Esophagus muscularis mucosa (tissue), 4 donors: ENCODE results near the gene DNAH6.

Experiments used
- EP300 ChIP-seq: sonication (generic); formaldehyde crosslinking; IDR thresholded peaks from one replicate; pipeline ENCODE4 v1.6.1; 2017; ENCODE audit warnings: antibody characterized with exemption
- POLR2A ChIP-seq: fragments of 450-650 bp; IDR thresholded peaks from one replicate; pipeline ENCODE4 v1.6.1; 2017; ENCODE audit warnings: antibody characterized with exemption, moderate library complexity, mild to moderate bottlenecking, low read depth
- POLR2AphosphoS5 ChIP-seq, 2 donors: sonication (generic); formaldehyde crosslinking; IDR thresholded peaks; one replicate each; pipeline ENCODE4 v1.6.1; 2017; ENCODE audit warnings: antibody characterized with exemption in 2 of 2
- TF ChIP-seq, protein P1 (sequence below), 3 experiments: fragments of 200-600 bp in 2 of 3; fragments of 450-650 bp in 1 of 3; sonication (generic) in 2 of 3; IDR thresholded peaks; one replicate each; pipeline ENCODE4 v1.5.1; 2017 to 2019; ENCODE audit warnings: antibody characterized with exemption in 3 of 3, mild to moderate bottlenecking in 2 of 3, moderate library complexity in 1 of 3

DNA sequence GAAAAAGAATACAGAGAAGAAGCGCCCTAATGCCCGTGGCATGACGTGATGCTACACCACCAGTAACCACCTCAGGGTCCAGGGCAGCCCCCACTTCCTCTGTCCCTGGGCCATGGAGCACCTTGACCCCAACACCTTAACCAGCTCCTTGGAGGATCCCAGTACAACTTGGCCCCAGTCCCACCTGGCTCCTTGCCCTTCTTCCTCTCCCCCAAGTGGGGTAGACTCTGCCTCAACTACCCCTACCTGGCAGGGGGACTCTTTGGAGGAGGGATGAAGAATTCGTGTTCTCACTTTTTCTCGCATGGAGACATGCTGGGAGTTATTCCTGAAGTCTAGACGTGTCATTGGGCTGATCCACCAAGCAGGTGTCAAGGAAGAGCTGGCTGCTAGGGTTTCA is 345.7 kb downstream of the DNAH6 start:
- TF ChIP-seq, protein P1, sequence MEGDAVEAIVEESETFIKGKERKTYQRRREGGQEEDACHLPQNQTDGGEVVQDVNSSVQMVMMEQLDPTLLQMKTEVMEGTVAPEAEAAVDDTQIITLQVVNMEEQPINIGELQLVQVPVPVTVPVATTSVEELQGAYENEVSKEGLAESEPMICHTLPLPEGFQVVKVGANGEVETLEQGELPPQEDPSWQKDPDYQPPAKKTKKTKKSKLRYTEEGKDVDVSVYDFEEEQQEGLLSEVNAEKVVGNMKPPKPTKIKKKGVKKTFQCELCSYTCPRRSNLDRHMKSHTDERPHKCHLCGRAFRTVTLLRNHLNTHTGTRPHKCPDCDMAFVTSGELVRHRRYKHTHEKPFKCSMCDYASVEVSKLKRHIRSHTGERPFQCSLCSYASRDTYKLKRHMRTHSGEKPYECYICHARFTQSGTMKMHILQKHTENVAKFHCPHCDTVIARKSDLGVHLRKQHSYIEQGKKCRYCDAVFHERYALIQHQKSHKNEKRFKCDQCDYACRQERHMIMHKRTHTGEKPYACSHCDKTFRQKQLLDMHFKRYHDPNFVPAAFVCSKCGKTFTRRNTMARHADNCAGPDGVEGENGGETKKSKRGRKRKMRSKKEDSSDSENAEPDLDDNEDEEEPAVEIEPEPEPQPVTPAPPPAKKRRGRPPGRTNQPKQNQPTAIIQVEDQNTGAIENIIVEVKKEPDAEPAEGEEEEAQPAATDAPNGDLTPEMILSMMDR (IDR thresholded peaks at IDR 0.05), result no peak
- no peak for TF ChIP-seq POLR2AphosphoS5 (IDR thresholded peaks at IDR 0.05)
- no peak for TF ChIP-seq EP300
- no peak for TF ChIP-seq POLR2A
